ENCODE results near the gene CHTF18.
"Not testable (repeated sequence)": the region's sequence is repeated elsewhere in the genome, so short reads cannot be mapped to it uniquely, and the experiment has no call there.

CHTF18 gene

GRCh38 chr16:788399-789126 lies at the start of gene CHTF18:
TSS of gene CHTF18 (plus strand) at chr16:788620. CDS start at chr16:788685, 65 bp downstream.
- peak; percentile 90 for DNase-seq

DNA sequence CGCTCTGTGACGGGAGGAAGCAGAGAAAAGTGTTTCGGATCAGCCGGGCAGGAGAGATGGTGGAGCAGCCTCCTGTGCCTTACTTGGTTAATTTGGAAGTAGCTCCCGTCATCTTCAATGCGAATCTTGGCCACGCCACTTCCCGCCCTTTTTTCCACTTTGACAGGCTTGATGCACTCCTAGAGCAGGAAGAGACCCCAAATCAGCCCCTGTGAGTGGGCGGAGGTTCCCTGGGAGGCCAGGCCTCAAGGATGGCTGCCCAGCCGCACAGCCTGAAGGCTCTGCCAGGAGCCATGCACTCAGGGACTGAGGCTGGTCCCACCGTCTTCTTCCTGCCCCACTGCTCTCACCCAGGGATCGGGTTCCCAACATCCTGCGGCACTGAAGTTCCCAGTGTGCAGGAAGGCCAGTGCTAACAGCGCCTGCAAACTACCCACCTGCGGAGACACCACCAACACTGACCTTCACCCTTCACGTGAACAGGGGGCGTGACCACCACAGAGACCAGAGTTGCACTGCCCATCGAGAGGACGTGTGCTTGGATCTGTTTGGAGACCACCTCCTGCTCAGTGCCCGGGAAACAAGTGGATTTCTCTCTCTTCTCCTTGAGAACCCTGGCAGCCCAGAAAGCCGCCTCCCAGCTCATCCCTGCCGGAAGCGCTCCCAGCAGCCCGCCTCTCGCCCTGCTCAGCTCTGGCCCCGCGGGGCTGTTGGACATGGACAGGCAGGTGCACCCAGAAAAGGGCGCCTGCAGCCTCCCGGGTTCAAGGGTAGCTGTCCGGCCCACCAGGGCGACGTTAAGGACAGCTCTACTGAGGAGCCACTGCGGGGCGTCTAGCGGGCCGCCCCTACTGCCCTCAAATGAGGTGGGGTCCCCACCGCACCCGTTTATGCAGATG lies 48.6 kb upstream of the CHTF18 start:
- DNase-seq = no peak

DNA sequence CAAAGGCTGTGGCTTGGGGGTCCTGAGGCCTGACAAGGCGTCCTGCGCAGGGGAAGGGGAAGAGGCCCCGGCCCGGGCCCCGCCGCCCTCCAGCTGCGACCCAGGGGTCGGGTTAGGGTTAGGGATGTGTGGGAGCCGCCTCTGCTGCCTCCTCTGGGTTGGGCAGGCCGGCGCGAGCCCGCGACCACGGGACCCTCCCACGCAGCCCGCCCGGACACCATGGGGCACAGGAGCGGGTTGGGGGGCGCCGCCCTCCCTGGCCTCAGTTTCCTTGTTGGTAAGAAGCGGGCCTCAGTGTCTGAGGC lies 48.0 kb upstream of the CHTF18 start:
- DNase-seq = no peak

DNA sequence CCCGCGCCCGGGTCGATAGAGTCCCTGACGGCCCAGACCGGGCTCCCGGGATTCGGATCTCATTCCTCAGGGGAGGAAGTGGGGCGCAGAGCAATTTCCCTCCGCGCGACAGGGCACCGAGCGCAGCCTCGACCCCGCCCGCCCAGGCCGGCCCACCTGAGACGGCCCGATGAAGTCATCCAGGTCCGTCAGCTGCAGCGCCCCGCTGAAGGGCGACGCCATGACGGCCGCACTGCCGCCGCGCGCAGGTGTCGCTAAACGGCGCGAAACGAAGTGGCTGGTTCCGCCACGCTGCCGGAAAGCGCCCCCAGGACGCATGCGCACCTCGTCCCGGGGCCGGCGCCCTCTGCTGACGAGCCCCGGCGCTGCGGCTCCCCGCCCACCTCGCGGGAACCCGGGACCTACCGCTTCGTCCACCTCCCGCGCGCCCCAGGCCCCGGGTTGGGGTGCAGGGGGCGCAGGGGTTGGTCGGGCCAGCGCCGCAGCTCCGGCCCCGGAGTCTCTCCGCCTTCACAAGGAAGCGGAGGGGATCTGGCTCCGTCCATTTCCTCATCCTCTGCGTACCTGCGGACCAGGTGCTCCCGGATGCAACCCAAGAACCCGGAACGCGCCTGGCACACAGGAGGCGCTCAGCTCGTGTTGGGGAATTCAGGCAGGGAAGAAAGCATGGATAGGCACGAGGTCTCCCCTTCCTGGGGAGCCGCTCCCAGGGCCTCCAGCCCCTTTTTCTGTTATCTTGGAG lies 47.5 kb upstream of the CHTF18 start, which contains the start of gene CIAO3:
TSS of gene CIAO3 (minus strand) at position 234 of the 742 bp plus-strand sequence. CDS start at position 222, 12 bp downstream.
- peak; percentile 88 for DNase-seq

GRCh38 chr16:741986-742629 lies 46.3 kb upstream of the CHTF18 start:
- no peak for DNase-seq

GRCh38 chr16:742894-743293 lies 45.5 kb upstream of the CHTF18 start:
- not testable (repeated sequence) for DNase-seq

DNA sequence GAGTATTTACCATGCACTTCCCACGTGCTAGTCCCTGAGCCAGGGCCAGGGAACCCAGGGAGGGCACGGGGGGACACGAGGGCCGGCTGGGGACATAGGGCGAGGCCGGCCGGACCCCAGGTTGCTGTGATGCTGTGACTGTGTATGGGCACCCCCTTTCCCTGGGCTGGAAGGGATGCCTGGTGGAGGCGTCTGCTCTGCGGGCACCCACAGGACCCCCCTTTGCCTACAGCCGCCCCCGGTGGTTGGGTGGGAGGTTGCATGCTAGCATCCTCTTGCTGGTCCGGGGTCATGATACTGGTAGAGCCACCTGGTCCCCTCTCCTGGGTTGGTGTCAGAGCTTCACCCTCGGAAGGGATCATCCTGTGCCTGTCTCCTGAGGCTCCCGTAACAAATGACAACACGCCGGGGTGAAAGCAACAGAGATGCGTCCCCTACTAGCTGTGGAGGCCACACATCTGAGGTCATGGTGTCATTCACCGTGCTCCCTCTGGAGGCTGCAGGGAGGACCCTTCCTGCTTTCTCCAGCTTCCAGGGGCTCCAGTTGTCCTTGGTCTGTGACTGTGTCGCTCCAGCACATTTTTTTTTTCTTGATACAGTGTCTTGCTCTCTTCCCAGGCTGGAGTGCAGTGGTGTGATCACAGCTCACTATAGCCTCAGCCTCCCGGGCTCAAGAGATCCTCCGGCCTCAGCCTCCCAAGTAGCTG lies 44.5 kb upstream of the CHTF18 start:
- DNase-seq = no peak

DNA sequence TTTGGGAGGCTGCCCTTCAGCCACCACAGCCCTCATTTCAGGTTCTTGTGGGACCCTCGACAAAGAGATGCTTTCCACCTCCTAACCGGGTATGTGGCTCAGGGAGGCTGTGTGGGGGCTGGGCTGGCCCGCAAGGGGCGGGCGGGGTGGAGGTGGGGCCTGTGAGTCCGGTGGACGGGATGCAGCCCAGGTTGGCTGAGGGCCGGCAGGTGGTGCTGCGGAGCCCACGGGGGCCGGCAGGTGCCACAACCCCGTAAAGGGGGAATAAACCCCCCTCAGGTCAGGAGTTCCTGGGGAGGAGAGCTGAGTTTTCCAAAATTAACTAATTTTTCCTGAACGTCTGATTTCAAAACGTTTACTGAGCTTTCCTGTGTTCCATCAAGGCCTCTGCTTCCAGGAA lies 42.7 kb upstream of the CHTF18 start:
- DNase-seq = peak; percentile 45

DNA sequence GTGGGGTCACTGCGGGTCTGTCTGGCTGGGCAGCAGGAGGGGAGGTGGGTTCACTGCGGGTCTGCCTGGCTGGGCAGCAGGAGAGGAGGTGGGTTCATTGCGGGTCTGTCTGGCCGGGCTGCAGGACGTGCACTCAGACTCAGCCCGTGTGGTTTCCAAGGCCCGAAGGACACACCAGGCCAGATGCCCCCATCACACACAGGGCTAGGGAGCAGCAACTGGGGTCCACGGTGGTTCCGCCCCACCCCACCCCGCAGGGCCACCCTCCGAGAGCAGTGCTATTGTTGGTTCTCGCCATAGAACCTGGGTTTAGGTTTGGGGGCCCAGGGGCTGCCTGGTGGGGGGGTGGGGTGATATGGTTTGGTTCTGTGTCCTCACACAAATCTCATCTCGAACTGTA lies 41.8 kb upstream of the CHTF18 start:
- no peak for DNase-seq

GRCh38 chr16:747978-748746 lies 40.3 kb upstream of the CHTF18 start:
- no peak for DNase-seq

- DNase-seq = no peak
Measured at GRCh38 chr16:749010-749409, 39.4 kb upstream of the CHTF18 start.

DNA sequence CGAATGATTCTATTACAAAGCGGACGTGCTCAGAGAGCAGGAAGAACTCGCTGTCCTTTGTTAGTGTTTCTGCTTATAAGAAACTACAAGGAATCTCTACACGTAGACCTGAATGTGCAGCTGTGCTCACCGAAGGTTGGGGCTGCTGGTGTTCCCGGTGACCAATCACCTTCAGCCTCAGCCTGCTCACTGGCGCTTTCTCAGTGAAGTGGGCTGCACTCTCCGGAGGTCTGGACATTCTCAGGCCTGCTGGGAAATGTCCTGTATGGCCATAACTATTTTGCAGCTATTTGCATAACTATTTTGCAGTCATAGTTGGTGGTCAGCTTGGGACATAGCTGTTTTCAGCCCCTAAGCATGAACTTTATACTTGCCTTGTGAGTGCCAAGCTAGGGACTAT lies 37.9 kb upstream of the CHTF18 start:
- no peak for DNase-seq

DNA sequence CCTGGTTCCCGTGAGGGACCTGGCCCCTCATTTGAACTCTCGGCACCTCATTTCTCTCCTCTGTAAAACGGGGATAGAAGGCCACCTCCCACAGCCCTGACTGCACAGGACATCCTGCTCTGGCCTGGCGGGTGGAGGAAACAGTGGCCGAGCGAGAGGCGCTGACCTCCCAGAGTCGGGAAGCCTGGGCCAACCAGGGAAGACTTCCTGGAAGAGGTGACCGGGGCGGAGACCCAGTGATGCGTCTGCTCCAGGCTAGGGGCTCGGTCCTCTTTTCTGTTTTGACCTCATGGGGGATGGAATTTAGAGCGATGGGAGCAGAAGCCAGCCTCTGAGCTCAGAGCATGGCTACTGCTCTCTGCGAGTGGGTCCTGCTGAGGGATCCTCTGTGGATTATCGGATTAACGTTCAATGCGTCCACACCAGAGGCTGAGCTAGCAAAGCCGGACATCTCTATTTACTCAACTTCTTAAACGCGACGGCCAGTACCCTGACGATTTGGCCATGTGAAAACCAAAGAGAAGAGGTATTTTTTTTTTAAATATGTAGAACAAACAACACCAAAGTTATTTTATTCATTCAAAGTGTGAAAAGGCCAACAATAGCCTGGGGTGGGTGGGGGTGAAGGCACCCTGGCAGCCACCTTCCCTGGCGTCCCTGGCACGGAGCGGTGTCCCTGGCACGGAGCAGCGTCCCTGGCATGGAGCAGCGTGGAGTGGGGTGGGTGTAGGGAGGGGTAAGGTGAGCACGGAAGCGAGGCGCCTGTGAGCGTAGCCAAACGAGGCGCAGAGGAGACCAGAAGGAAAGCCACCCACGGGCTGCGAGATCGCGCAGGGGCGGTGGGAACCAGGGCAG lies 37.0 kb upstream of the CHTF18 start:
- DNase-seq = no peak

DNA sequence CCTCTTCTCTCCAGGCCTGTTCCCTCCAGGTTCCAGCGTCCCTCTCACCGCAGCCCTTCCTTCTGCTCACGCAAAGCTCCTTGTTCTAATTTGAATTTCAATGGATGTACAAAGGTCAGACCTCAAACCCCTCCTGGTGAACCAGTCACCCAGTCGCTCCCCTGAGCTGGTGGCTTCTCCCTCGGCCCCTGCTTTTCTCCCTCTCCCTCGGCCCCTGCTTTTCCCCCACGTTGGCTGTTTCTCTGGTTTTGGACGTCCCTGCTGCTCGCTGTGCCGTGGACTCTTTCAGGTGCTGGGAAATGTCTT lies 36.5 kb upstream of the CHTF18 start:
- no peak for DNase-seq

- not testable (repeated sequence) for DNase-seq
Measured at GRCh38 chr16:754121-754607, 34.3 kb upstream of the CHTF18 start.

- DNase-seq = no peak
Measured at GRCh38 chr16:754656-755055, 33.8 kb upstream of the CHTF18 start.

DNA sequence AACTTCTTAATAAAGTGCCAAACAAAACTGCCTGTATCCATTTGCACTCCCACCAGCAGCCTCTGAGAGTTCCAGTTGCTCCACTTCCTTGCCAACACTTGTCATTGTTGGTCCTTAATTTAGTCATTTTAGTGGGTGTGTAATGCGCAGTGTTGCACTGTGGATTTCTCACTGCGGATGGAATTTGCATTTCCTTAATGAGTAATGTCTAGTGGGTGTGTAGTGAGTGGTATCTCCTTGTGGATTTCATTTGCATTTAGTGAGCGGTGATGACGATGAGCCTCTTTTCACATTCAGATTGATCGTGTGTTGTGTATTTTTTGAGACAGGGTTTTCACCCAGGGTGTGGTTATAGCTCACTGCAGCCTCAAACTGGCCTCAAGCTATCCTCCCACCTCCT lies 32.0 kb upstream of the CHTF18 start:
- no peak for DNase-seq

DNA sequence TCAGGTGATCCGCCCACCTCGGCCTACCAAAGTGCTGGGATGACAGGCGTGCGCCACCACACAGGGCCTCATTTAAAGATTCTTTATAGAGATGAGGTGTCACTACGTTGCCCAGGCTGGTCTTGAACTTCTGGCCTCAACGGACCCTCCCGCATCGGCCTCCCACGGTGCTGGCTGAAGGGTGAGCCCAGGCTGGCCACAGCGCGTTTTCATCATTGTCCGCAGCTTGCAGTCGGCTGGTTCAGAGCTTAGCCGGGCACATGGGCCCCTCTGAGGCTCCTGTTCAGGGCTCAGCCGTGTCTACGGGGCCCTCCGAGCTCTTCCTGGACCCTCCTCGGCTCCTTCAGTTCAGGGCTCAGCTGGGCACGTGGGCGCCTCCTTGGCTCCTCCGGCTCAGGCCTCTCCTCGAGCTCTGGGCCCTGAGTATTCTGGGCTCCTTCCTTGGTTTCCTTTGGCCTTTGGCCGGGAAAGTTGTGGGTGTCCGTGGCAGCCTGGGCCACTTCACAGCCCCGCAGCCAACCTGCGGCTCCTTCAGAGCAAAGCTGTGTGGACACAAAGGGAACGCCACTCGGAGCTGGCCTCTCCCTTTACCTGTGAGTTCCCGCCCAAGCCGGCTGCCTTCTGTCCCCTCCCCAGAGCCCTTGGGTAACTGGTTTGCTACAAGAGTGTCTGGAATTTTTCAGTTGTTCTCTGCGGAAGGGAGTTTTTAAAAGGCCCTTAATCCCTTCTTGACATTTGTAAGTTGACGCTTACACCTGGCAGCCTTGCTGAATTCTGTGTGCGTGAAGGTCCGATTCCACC lies 29.1 kb upstream of the CHTF18 start:
- no peak for DNase-seq

DNA sequence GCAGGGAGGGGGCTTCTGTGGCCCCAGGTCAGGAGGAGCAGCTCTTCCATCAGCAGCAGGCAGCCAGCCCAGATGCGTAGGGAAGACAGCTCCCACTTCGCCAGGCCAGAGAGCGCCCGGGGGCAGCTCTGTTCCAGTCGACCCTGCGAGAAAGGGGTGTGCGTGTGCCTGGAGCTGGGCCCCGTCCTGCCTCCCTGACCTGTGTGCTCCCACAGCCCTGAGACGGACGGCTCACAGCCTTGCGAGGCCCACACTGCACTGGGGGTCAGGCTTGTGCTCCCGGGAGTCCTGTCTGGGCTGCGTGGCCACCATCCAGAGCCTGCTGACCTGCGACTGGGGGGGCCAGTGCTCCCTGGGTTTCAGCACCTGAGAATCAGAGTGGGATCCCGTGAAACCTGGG lies 28.4 kb upstream of the CHTF18 start:
- DNase-seq = no peak

All from NCI-H1436 (cell line).